Right lobe of liver (tissue), 4 donors: ENCODE results near the gene ITGA7.

Experiments
- POLR2A ChIP-seq: fragments of 450-650 bp; IDR thresholded peaks from one replicate; pipeline ENCODE4 v1.6.1; 2017; ENCODE audit warnings: antibody characterized with exemption, mild to moderate bottlenecking
- TF ChIP-seq, protein P1 (sequence below), 4 donors: fragments of 200-600 bp in 3 of 4; fragments of 450-650 bp in 1 of 4; IDR thresholded peaks; one replicate each; pipeline versions ENCODE4 v1.5.1 to v1.8.0; 2016 to 2022; ENCODE audit warnings: antibody characterized with exemption in 4 of 4, mild to moderate bottlenecking in 2 of 4
- donor health status: DM: no; HTN: no; CAD: no.
- donor health status: DM: no; HTN: no; CAD: no.
- donor health status: DM: no; HTN: yes; CAD: no.

DNA sequence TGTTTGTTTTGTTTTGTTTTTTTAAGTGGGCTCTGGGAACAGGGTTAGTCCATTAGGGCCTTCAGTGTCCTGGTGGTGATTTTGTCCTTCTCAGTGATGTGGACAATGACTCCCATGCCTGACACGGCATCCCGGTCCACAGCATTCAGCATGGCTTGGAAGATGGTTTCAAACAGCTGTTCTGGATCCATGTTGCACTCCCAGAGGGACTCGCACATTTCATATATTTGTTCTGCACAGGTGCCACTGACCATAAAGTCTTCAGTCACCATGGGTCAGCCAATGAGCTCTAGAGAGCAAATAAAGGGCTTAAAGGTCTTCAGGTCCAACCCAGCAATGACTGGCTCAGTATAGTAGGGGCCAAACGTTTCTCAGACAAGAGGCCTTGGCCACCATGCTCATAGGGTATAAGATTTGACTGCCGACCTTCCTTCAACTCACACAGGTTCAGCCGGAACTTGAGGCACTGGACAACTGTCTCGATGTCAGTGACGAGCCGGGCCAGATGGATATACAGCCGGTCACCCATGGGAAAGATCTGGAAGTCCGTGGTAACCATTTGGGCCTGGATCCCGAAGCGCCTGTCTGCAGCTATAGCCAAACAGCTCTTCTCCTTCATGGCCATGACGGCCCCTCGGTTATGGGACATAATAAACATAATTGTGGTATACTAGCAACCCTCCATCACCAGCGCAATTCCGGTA, 53.0 kb downstream of the ITGA7 start:
- TF ChIP-seq, protein P1, sequence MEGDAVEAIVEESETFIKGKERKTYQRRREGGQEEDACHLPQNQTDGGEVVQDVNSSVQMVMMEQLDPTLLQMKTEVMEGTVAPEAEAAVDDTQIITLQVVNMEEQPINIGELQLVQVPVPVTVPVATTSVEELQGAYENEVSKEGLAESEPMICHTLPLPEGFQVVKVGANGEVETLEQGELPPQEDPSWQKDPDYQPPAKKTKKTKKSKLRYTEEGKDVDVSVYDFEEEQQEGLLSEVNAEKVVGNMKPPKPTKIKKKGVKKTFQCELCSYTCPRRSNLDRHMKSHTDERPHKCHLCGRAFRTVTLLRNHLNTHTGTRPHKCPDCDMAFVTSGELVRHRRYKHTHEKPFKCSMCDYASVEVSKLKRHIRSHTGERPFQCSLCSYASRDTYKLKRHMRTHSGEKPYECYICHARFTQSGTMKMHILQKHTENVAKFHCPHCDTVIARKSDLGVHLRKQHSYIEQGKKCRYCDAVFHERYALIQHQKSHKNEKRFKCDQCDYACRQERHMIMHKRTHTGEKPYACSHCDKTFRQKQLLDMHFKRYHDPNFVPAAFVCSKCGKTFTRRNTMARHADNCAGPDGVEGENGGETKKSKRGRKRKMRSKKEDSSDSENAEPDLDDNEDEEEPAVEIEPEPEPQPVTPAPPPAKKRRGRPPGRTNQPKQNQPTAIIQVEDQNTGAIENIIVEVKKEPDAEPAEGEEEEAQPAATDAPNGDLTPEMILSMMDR (IDR thresholded peaks at IDR 0.05): no peak
- TF ChIP-seq POLR2A: no peak
